GM18502 (cell line): ENCODE measurements around the gene NAGK.
"Not testable (repeated sequence)": the region's sequence is repeated elsewhere in the genome, so short reads cannot be mapped to it uniquely, and the experiment has no call there.

ENCODE experiments used
- ATAC-seq: cut with Tn5 transposase; IDR thresholded peaks from one replicate; pipeline ENCODE4 v1.9.1; 2021; ENCODE audit warnings: mild to moderate bottlenecking; ENCODE audit not compliant: unreplicated experiment, poor library complexity

The NAGK gene

GRCh38 chr2:71102981-71103681 is 34.7 kb downstream of the NAGK start:
- ATAC-seq, result no peak

- ATAC-seq, result no peak
These were observed 35.4 kb downstream of the NAGK start for GRCh38 chr2:71103809-71104208.

GRCh38 chr2:71106463-71106862 is 38.0 kb downstream of the NAGK start:
- ATAC-seq, result not testable (repeated sequence)

- ATAC-seq, result no peak
These were observed 39.6 kb downstream of the NAGK start for GRCh38 chr2:71108091-71108490.

GRCh38 chr2:71113843-71114242 is 45.4 kb downstream of the NAGK start:
- ATAC-seq, result no peak

GRCh38 chr2:71117063-71117462 is 48.6 kb downstream of the NAGK start:
- ATAC-seq, result no peak

- ATAC-seq, result no peak
These were observed 51.7 kb downstream of the NAGK start for GRCh38 chr2:71120195-71120594.

- no peak for ATAC-seq
These were observed 53.0 kb downstream of the NAGK start for GRCh38 chr2:71121479-71121878.

GRCh38 chr2:71122387-71123298 is 54.2 kb downstream of the NAGK start:
- ATAC-seq, result no peak

GRCh38 chr2:71125506-71126294 is 57.3 kb downstream of the NAGK start:
- ATAC-seq, result no peak

GRCh38 chr2:71126957-71127356 is 58.5 kb downstream of the NAGK start:
- ATAC-seq, result no peak
